ENCODE measurements around the gene TMEM132D. TPM values are rescaled to one million over a fixed set of nuclear protein-coding genes. Genes with fewer than 3 reads are reported as not detected.

Gene TMEM132D
- total RNA-seq, 1 donor from 2014 or later: not detected

GRCh38 chr12:129089576-129089975 is 814.2 kb downstream of the TMEM132D start:
- no peaks in the 10 kb centered on the region for H3K4me1 ChIP-seq (ENCODE audit: insufficient read depth, low read length)
- peaks cover 8% of the 10 kb centered on the region for H3K9me3 Mint-ChIP-seq (ENCODE audit: unreplicated experiment)
- no peaks in the 10 kb centered on the region for H3K9me3 ChIP-seq (ENCODE audit: insufficient read depth, low read depth, low read length)
- TF ChIP-seq, protein P1, sequence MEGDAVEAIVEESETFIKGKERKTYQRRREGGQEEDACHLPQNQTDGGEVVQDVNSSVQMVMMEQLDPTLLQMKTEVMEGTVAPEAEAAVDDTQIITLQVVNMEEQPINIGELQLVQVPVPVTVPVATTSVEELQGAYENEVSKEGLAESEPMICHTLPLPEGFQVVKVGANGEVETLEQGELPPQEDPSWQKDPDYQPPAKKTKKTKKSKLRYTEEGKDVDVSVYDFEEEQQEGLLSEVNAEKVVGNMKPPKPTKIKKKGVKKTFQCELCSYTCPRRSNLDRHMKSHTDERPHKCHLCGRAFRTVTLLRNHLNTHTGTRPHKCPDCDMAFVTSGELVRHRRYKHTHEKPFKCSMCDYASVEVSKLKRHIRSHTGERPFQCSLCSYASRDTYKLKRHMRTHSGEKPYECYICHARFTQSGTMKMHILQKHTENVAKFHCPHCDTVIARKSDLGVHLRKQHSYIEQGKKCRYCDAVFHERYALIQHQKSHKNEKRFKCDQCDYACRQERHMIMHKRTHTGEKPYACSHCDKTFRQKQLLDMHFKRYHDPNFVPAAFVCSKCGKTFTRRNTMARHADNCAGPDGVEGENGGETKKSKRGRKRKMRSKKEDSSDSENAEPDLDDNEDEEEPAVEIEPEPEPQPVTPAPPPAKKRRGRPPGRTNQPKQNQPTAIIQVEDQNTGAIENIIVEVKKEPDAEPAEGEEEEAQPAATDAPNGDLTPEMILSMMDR (IDR thresholded peaks at IDR 0.05; ENCODE audit: insufficient read depth, low read depth, low read length): no peak
- TF ChIP-seq EZH2 (IDR thresholded peaks at IDR 0.05; ENCODE audit: insufficient read depth, low read length): no peak
- H3K36me3 Mint-ChIP-seq (ENCODE audit: low read depth, unreplicated experiment): no peaks in the 10 kb centered on the region
- H3K27ac Mint-ChIP-seq (ENCODE audit: unreplicated experiment): no peak overlapping the region
- H3K27me3 ChIP-seq (ENCODE audit: insufficient read depth, low read length): no peaks in the 10 kb centered on the region
- no peak overlapping the region for H3K4me2 ChIP-seq (ENCODE audit: low read length)
- FAIRE-seq (no peak), DNase-seq (ENCODE audit: low read depth) (no peak)
- no peaks in the 10 kb centered on the region for H3K36me3 ChIP-seq (ENCODE audit: insufficient read depth, low read length)
- no peak overlapping the region for H2AFZ ChIP-seq (ENCODE audit: low read depth, low read length)
- no peak overlapping the region for H3K4me3 Mint-ChIP-seq (ENCODE audit: unreplicated experiment)
- no peaks in the 10 kb centered on the region for H4K20me1 ChIP-seq (ENCODE audit: insufficient read depth, low read length)
- H3K27ac ChIP-seq (ENCODE audit: low read depth, low read length): no peak overlapping the region
- H3K4me1 Mint-ChIP-seq (ENCODE audit: low read depth, unreplicated experiment): no peaks in the 10 kb centered on the region
- H3K4me3 ChIP-seq (ENCODE audit: insufficient read depth, low read depth, low read length): no peak overlapping the region
- no peaks in the 10 kb centered on the region for H3K79me2 ChIP-seq (ENCODE audit: insufficient read depth, low read length)
- H3K9ac ChIP-seq (ENCODE audit: low read length): no peak overlapping the region
- H3K27me3 Mint-ChIP-seq (ENCODE audit: low read depth, unreplicated experiment): no peaks in the 10 kb centered on the region

DNA sequence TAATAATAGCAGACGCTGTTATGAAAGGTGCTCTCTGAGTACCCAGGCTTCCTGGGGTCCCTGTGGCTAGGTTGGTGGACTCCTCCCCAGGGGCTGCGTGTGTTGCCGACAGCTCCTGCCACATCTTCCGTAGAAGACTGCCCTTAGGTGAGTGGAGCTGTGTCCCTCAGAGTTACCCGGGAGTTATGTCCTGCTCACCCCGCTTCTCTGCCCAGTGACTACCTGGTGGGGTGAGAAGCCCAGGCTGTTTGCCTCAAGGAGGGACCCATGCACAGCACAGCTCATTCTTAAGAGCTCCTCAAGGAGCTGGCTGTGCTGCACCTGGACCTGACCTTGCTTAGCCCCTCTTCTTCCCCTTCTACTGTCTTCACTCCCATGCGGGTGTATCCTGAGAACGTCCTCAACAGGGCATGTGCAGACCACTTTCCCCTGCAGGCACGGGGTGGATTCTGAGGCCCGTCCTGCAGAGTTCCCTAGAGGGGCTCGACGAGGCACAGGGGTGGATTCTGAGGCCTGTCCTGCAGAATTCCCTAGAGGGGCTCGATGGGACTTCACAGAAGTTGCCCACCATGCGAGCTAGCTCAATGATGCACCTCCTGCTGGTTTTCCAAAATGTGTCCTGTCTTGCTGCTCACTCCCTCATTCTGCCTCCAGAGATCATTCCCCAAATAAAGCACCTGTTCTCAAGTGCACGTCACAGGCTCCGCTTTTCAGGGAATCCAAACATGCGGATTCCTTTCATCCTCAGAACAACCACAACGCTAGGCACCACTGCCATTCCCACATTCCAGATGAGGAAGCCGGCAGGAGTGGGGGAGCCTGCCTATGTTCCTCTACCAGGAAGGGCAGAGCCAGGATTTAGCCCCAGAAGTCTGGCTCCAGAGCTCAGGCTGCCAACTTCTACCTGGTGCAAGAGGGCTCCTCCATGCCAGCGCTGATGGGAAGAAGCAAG is 818.7 kb downstream of the TMEM132D start:
- Histone ChIP-seq H4K20me1 (ENCODE audit: insufficient read depth, low read length) (no peaks in the 10 kb centered on the region), H3K9me3 (ENCODE audit: insufficient read depth, low read depth, low read length) (no peaks in the 10 kb centered on the region), H3K4me2 (ENCODE audit: low read length) (no peak overlapping the region), H2AFZ (ENCODE audit: low read depth, low read length) (no peak overlapping the region), H3K27ac (ENCODE audit: low read depth, low read length) (no peak overlapping the region), H3K27me3 (ENCODE audit: insufficient read depth, low read length) (no peaks in the 10 kb centered on the region), H3K4me1 (ENCODE audit: insufficient read depth, low read length) (no peaks in the 10 kb centered on the region), H3K36me3 (ENCODE audit: insufficient read depth, low read length) (no peaks in the 10 kb centered on the region), H3K79me2 (ENCODE audit: insufficient read depth, low read length) (no peaks in the 10 kb centered on the region), H3K9ac (ENCODE audit: low read length) (no peak overlapping the region), H3K4me3 (ENCODE audit: insufficient read depth, low read depth, low read length) (no peak overlapping the region)
- DNase-seq (ENCODE audit: low read depth) (no peak), FAIRE-seq (no peak)
- Mint-ChIP-seq H3K36me3 (ENCODE audit: low read depth, unreplicated experiment) (no peaks in the 10 kb centered on the region), H3K27me3 (ENCODE audit: low read depth, unreplicated experiment) (no peaks in the 10 kb centered on the region), H3K27ac (ENCODE audit: unreplicated experiment) (no peak overlapping the region), H3K4me3 (ENCODE audit: unreplicated experiment) (no peak overlapping the region), H3K9me3 (ENCODE audit: unreplicated experiment) (peaks cover 14% of the 10 kb centered on the region), H3K4me1 (ENCODE audit: low read depth, unreplicated experiment) (no peaks in the 10 kb centered on the region)
- TF ChIP-seq EZH2 (IDR thresholded peaks at IDR 0.05; ENCODE audit: insufficient read depth, low read length): no peak
- TF ChIP-seq, protein P1 (IDR thresholded peaks at IDR 0.05; ENCODE audit: insufficient read depth, low read depth, low read length): no peak

Data from astrocyte (in vitro differentiated cells and primary cell).